Memory B cell (primary cell): ENCODE results near the gene BCAS3.

Experiments
- ATAC-seq: fragments of 150-1000 bp; cut with Tn5 transposase; 2 replicates; pipeline ENCODE4 v1.10.0; 2021; ENCODE audit warnings: low read depth, mild to moderate bottlenecking, moderate library complexity
- DNase-seq, 2 donors: peaks; one replicate each; pipeline ENCODE4 v3.0.0; 2022; ENCODE audit warnings: low spot score in 2 of 2
- H3K27ac Mint-ChIP-seq: one replicate; pipeline ENCODE4 v1.8.0; 2022; ENCODE audit warnings: mild to moderate bottlenecking, moderate library complexity, mixed read lengths
- H3K27me3 Mint-ChIP-seq: one replicate; pipeline ENCODE4 v1.8.0; 2022; ENCODE audit warnings: mixed read lengths
- H3K36me3 Mint-ChIP-seq: one replicate; pipeline ENCODE4 v1.8.0; 2022; ENCODE audit warnings: mild to moderate bottlenecking, mixed read lengths
- H3K4me1 Mint-ChIP-seq: one replicate; pipeline ENCODE4 v1.8.0; 2022; ENCODE audit warnings: mixed read lengths
- H3K4me3 Mint-ChIP-seq: one replicate; pipeline ENCODE4 v1.8.0; 2022; ENCODE audit warnings: mild to moderate bottlenecking, moderate library complexity, mixed read lengths
- H3K9me3 Mint-ChIP-seq: one replicate; pipeline ENCODE4 v1.8.0; 2022; ENCODE audit warnings: mixed read lengths

Gene BCAS3

DNA sequence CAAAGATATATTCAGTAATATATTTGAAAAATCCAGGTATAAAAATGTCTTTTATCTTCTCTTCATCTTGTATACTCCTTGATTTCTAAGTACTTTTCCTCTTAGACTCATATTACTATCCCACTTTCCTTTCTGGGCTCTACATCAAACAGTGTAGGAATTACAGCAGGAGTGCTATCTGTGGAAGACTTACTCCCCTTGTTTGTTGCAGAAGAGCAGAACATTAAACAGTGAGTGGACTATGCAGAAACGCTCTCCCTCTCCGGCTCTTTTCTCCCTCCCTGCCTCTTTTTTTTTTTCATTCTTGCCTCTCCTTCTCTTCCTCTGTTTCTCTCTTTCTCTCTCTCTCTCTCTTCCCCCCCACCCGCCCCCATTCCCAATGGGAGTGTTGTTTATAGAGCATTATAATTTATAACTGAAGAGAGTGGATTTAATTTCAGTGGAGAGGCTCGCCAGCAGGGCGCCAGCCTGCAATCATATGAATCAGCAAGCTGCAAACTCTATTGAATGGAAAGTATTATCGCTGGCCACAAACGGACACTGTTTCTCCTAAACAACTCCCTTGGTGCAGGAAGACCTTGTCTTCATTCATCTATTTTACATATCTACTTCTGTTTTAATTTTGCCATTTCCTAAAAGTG, 479.7 kb downstream of the BCAS3 start:
- no peak for DNase-seq
- Mint-ChIP-seq H3K4me3 (no peak overlapping the region), H3K9me3 (no peaks in the 10 kb centered on the region), H3K36me3 (peaks cover 3% of the 10 kb centered on the region), H3K4me1 (peaks cover 6% of the 10 kb centered on the region), H3K27me3 (no peaks in the 10 kb centered on the region), H3K27ac (no peak overlapping the region)
- ATAC-seq, result no peak

DNA sequence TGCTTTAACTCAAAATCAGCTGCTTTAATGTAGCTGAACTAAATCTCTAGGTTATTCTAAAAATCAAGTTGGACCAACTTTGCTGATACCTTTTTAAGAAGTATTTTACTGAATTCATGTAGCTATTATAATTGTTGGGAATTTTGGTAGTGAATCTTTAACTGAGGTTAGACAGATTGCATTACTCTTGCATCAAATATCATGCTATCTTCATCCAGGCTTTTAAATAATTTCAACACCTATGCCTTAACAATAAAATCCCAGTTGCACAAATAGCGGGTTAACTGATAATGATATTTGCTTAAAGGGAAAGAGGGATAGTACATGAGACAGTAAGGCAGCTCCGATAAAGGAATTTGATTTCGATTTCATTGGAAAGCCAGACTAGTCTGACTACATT, 480.7 kb downstream of the BCAS3 start:
- no peak overlapping the region for H3K27ac Mint-ChIP-seq
- no peaks in the 10 kb centered on the region for H3K9me3 Mint-ChIP-seq
- peaks cover 6% of the 10 kb centered on the region for H3K4me1 Mint-ChIP-seq
- ATAC-seq (no peak), DNase-seq (no peak)
- H3K4me3 Mint-ChIP-seq, result no peak overlapping the region
- no peaks in the 10 kb centered on the region for H3K27me3 Mint-ChIP-seq
- peaks cover 3% of the 10 kb centered on the region for H3K36me3 Mint-ChIP-seq

DNA sequence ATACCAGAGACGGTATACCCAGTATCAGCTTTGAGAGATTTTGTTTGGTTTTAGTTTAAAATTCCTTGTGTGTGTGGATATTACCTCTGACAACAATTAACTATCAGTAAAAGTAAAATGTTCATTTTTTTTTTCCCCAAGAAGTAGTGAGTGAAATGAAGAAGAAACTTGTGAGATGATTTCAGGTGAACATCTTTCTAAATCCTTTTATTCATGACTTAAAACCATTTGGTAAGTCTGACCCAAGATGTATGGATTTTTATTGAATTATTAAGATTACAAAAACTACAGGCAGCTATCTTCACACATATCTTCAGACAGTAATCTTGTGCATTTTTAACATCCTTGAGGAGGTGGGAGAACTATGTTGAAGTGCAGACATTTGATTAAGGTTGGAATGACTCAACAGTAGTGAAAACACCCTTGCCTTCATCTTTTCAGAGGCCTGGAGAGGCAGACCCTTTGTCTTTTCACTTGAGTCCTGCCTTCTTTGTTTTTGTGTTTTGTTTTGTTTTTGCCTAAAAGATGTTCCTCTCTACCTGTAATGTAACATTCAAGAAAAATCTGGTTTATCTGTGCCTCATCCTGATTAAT, 481.7 kb downstream of the BCAS3 start:
- H3K9me3 Mint-ChIP-seq, result no peaks in the 10 kb centered on the region
- H3K36me3 Mint-ChIP-seq, result peaks cover 3% of the 10 kb centered on the region
- H3K4me1 Mint-ChIP-seq, result peaks cover 6% of the 10 kb centered on the region
- DNase-seq (no peak), ATAC-seq (no peak)
- no peak overlapping the region for H3K4me3 Mint-ChIP-seq
- no peaks in the 10 kb centered on the region for H3K27me3 Mint-ChIP-seq
- H3K27ac Mint-ChIP-seq, result no peak overlapping the region

DNA sequence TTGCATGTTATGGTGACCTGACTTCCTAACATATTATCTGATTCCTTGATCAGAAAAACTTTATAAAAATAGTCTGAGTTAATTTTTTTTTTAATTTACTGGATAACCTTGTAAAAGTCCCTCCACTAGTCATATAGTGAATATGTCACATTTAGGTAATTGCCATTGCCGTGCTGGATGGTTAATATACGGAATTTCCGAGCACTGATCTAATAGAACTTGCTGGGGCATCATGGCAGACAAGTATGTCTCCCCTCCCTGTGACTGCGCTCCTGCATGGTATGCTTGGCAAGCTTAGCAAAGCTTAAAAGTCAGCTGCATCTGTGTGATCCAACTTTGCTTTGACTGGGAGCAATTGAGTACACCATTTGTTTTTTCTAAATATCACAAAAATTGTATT, 482.6 kb downstream of the BCAS3 start:
- ATAC-seq, result no peak
- DNase-seq, result no peak
- Mint-ChIP-seq H3K9me3 (peaks cover 1% of the 10 kb centered on the region), H3K4me3 (no peak overlapping the region), H3K27ac (no peak overlapping the region), H3K36me3 (peaks cover 9% of the 10 kb centered on the region), H3K4me1 (peaks cover 6% of the 10 kb centered on the region), H3K27me3 (no peaks in the 10 kb centered on the region)

- DNase-seq, result no peak
- ATAC-seq, result no peak
- H3K27ac Mint-ChIP-seq, result no peak overlapping the region
These were observed 483.3 kb downstream of the BCAS3 start for GRCh38 chr17:61160789-61161445.

DNA sequence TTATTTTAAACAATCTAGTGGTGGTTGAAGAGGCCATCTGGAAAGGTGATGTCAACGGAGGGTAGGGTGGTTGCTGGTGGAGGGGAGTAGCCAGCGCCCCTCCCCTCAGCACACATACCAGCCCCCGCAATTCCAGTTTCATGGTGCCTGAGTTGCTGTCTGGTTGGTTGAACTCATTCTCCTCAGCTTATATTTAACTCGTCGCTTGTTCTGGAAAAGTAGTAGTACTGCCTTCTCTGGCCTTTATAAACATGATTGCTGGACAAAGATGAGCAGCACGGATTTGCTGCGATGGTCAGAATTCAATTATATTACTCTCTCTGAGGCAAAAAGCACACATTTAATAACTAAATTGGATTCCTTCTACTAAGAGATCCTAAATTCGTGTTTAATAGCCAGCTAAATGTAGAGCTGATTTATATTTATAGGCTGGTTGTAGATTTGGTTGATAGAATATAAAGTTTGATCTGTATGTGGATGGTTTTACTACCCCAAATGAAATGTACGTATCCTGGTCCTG, 484.0 kb downstream of the BCAS3 start:
- Mint-ChIP-seq H3K9me3 (peaks cover 1% of the 10 kb centered on the region), H3K27ac (no peak overlapping the region), H3K4me3 (no peak overlapping the region), H3K36me3 (peaks cover 9% of the 10 kb centered on the region), H3K27me3 (no peaks in the 10 kb centered on the region), H3K4me1 (peaks cover 6% of the 10 kb centered on the region)
- ATAC-seq, result no peak
- DNase-seq, result no peak

More at GRCh38 chr17:61160789-61161445, 483.3 kb downstream of the BCAS3 start:
- peaks cover 1% of the 10 kb centered on the region for H3K9me3 Mint-ChIP-seq
- H3K4me3 Mint-ChIP-seq, result no peak overlapping the region
- no peaks in the 10 kb centered on the region for H3K27me3 Mint-ChIP-seq
- H3K36me3 Mint-ChIP-seq, result peaks cover 9% of the 10 kb centered on the region
- H3K4me1 Mint-ChIP-seq, result peaks cover 6% of the 10 kb centered on the region

- Mint-ChIP-seq H3K4me1 (no peaks in the 10 kb centered on the region), H3K27me3 (no peaks in the 10 kb centered on the region), H3K9me3 (peaks cover 1% of the 10 kb centered on the region), H3K27ac (no peak overlapping the region), H3K4me3 (no peak overlapping the region), H3K36me3 (peaks cover 9% of the 10 kb centered on the region)
- DNase-seq, result no peak
- ATAC-seq, result no peak
These were observed 486.9 kb downstream of the BCAS3 start for GRCh38 chr17:61164517-61164916.

DNA sequence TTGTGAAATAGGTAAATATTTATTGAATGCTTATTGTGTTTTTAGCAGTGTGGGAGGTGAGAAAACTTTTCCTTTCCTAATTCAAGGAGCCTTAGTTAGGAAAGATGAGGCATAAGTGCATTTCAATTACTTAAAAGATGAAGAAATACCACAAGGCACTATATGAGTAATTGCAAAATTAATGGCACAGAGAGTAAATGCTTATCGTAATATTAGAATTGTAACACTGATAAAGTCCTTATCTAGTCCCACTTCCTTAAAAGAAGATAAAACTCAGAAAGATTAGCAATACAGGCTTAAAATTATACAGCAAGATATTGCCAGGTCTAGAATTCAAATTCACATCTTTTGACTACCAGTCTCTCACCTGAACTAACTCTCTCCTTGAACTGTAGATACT, 489.4 kb downstream of the BCAS3 start:
- no peak for ATAC-seq
- DNase-seq, result no peak
- H3K27me3 Mint-ChIP-seq, result no peaks in the 10 kb centered on the region
- H3K4me3 Mint-ChIP-seq, result no peak overlapping the region
- peaks cover 1% of the 10 kb centered on the region for H3K9me3 Mint-ChIP-seq
- no peak overlapping the region for H3K27ac Mint-ChIP-seq
- peaks cover 21% of the 10 kb centered on the region for H3K36me3 Mint-ChIP-seq
- H3K4me1 Mint-ChIP-seq, result no peaks in the 10 kb centered on the region

DNA sequence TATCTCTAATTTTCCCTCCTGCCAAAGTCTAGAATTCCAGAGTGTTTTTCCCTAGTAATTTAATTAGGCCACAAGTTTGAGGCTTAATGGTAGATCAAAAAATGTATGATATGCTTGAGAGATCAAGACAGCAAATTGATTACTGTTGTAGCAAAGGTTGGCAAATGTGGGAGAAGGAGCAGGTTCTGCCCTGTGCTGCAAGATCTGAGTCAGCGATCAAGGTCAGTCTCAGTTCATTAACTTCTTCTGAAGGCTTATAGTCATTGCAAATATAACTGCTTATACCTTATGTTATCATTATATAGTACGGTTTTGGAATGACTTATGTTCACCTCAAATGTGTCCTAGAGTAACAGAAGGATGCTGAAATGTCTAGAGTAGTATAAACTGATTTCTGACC, 490.9 kb downstream of the BCAS3 start:
- Mint-ChIP-seq H3K27ac (no peak overlapping the region), H3K9me3 (peaks cover 1% of the 10 kb centered on the region), H3K27me3 (no peaks in the 10 kb centered on the region), H3K4me3 (no peak overlapping the region), H3K36me3 (peaks cover 20% of the 10 kb centered on the region), H3K4me1 (no peaks in the 10 kb centered on the region)
- DNase-seq (no peak), ATAC-seq (no peak)

- Mint-ChIP-seq H3K4me3 (no peak overlapping the region), H3K27ac (peak overlapping the region; percentile 80), H3K36me3 (peaks cover 18% of the 10 kb centered on the region), H3K9me3 (peaks cover 2% of the 10 kb centered on the region), H3K27me3 (no peaks in the 10 kb centered on the region), H3K4me1 (no peaks in the 10 kb centered on the region)
- DNase-seq (no peak), ATAC-seq (no peak)
These were observed 496.7 kb downstream of the BCAS3 start for GRCh38 chr17:61174310-61174709.

- no peak for DNase-seq
- no peaks in the 10 kb centered on the region for H3K27me3 Mint-ChIP-seq
- H3K36me3 Mint-ChIP-seq, result peaks cover 15% of the 10 kb centered on the region
- no peak overlapping the region for H3K4me3 Mint-ChIP-seq
- no peaks in the 10 kb centered on the region for H3K4me1 Mint-ChIP-seq
- H3K27ac Mint-ChIP-seq, result no peak overlapping the region
- peaks cover 2% of the 10 kb centered on the region for H3K9me3 Mint-ChIP-seq
- no peak for ATAC-seq
These were observed 497.9 kb downstream of the BCAS3 start for GRCh38 chr17:61175298-61176142.

DNA sequence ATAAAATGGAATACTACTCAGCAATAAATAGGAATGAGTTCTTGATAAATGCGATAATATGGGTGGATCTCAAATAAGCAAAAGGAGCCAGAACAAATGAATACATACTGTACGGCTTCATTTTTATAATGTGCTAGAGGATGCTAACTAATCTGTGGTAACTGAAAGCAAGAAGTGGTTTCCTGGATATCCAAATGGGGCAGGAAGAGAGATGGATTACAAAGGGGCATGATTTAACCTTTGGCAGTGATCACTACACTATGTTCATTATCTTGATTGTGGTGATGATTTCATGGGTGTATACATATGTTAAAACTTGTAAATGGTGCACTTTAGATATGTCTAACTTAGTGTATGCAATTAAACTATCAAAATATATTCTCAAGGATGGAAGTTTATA, 499.7 kb downstream of the BCAS3 start:
- H3K27me3 Mint-ChIP-seq, result no peaks in the 10 kb centered on the region
- no peak for ATAC-seq
- H3K4me1 Mint-ChIP-seq, result no peaks in the 10 kb centered on the region
- DNase-seq, result no peak
- H3K27ac Mint-ChIP-seq, result no peak overlapping the region
- H3K9me3 Mint-ChIP-seq, result peaks cover 2% of the 10 kb centered on the region
- H3K4me3 Mint-ChIP-seq, result no peak overlapping the region
- H3K36me3 Mint-ChIP-seq, result peaks cover 4% of the 10 kb centered on the region

DNA sequence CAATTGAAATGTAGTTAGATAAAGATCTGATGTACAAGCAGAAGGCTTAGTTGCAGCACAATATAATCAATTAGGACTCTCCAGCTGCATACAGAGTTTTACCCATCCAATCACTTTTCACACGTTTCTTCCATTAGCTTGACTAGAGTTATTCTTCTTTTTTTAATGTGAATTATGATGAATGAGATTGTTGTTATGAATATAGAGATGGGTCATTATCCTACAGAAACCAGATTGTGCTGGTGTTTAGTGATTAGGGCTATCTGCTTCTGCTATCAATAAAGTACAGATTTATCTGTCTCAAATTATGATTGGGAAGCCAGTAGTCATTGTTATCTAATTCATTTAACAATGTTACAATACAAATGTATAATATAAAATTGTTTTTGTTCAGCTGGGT, 500.6 kb downstream of the BCAS3 start:
- Mint-ChIP-seq H3K27me3 (no peaks in the 10 kb centered on the region), H3K27ac (no peak overlapping the region), H3K9me3 (peaks cover 2% of the 10 kb centered on the region), H3K36me3 (peaks cover 4% of the 10 kb centered on the region), H3K4me3 (no peak overlapping the region), H3K4me1 (no peaks in the 10 kb centered on the region)
- DNase-seq (no peak), ATAC-seq (no peak)

DNA sequence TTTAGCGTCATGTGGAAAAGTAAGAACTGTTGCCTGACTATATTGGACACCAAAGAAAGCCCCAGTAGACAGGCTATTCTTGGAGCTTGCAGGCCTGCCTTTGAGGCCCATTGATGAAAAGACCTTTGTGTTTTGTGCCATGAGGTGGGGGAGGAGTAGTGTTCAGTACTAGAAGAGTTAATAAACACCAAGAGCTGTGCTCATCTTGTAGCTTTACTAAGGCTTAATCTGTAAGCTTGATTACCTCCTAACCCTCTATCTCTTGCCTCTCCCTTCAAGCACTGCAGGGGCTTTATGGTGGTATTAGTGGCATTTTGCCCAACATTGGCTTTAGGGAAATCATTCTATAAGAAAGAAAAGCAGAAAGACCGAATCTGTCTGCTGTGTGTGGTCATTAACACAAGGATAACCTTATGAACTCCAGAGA, 501.7 kb downstream of the BCAS3 start:
- ATAC-seq, result no peak
- no peaks in the 10 kb centered on the region for H3K27me3 Mint-ChIP-seq
- no peaks in the 10 kb centered on the region for H3K9me3 Mint-ChIP-seq
- H3K27ac Mint-ChIP-seq, result no peak overlapping the region
- H3K36me3 Mint-ChIP-seq, result peaks cover under 1% of the 10 kb centered on the region
- no peak for DNase-seq
- no peaks in the 10 kb centered on the region for H3K4me1 Mint-ChIP-seq
- no peak overlapping the region for H3K4me3 Mint-ChIP-seq
